H1 (cell line): ENCODE data around the gene NEO1.

Source experiments
- BRCA1 ChIP-seq: IDR thresholded peaks from 2 replicates; pipeline ENCODE4 v1.6.1; 2012; ENCODE audit warnings: low read depth, low read length, improper control_type of control experiment
- CEBPB ChIP-seq: IDR thresholded peaks from 2 replicates; pipeline ENCODE4 v1.6.1; 2012; ENCODE audit warnings: low read depth, low read length
- CHD1 ChIP-seq: IDR thresholded peaks from 2 replicates; pipeline ENCODE4 v1.6.1; 2012; ENCODE audit warnings: low read depth, low read length, improper control_type of control experiment
- EZH2 ChIP-seq: fragments of 200-600 bp; sonication (generic); IDR thresholded peaks from 2 replicates; pipeline ENCODE4 v1.7.1; 2012; ENCODE audit warnings: low read depth, mild to moderate bottlenecking, moderate library complexity, low read length, inconsistent platforms; ENCODE audit not compliant: severe bottlenecking
- POLR2AphosphoS5 ChIP-seq: IDR thresholded peaks from 2 replicates; pipeline ENCODE4 v1.6.1; 2011; ENCODE audit warnings: low read depth, low read length
- SIN3A ChIP-seq, 2 experiments: IDR thresholded peaks in 1 of 2; conservative IDR thresholded peaks in 1 of 2; 2 replicates each; pipeline ENCODE4 v1.6.1; 2011 to 2012; ENCODE audit warnings: low read length in 2 of 2, improper control_type of control experiment in 1 of 2, low read depth in 1 of 2, mild to moderate bottlenecking in 1 of 2
- SP1 ChIP-seq: IDR thresholded peaks from 2 replicates; pipeline ENCODE4 v1.6.1; 2011; ENCODE audit warnings: low read depth, low read length
- SRF ChIP-seq: IDR thresholded peaks from 2 replicates; pipeline ENCODE4 v1.6.1; 2011; ENCODE audit warnings: mild to moderate bottlenecking, low read depth, low read length, moderate library complexity
- SUZ12 ChIP-seq: fragments of 200-600 bp; sonication (generic); IDR thresholded peaks from 2 replicates; pipeline ENCODE4 v1.6.1; 2012; ENCODE audit warnings: mild to moderate bottlenecking, inconsistent platforms, low read length, moderate library complexity, mixed read lengths
- TAF1 ChIP-seq: IDR thresholded peaks from 2 replicates; pipeline ENCODE4 v1.6.1; 2011; ENCODE audit warnings: mild to moderate bottlenecking, low read depth, low read length
- TF ChIP-seq, protein P1 (sequence below), 3 experiments: IDR thresholded peaks; 1 replicate in 2 of 3; 2 replicates in 1 of 3; pipeline versions ENCODE4 v1.5.1 to v1.6.1; 2011; ENCODE audit warnings: low read length in 3 of 3, mild to moderate bottlenecking in 3 of 3, inconsistent platforms in 2 of 3, low read depth in 1 of 3, moderate library complexity in 1 of 3; ENCODE audit not compliant: insufficient read depth in 1 of 3; ENCODE audit errors: control extremely low read depth in 1 of 3
- TF ChIP-seq, protein P2 (sequence below): IDR thresholded peaks from 2 replicates; pipeline ENCODE4 v1.6.1; 2012; ENCODE audit warnings: inconsistent platforms
- TF ChIP-seq, protein P3 (sequence below): fragments of 300-600 bp; sonication (generic); IDR thresholded peaks from 2 replicates; pipeline ENCODE4 v1.7.1; 2012; ENCODE audit warnings: low read length, moderate library complexity, mild to moderate bottlenecking, inconsistent platforms; ENCODE audit not compliant: insufficient replicate concordance

DNA sequence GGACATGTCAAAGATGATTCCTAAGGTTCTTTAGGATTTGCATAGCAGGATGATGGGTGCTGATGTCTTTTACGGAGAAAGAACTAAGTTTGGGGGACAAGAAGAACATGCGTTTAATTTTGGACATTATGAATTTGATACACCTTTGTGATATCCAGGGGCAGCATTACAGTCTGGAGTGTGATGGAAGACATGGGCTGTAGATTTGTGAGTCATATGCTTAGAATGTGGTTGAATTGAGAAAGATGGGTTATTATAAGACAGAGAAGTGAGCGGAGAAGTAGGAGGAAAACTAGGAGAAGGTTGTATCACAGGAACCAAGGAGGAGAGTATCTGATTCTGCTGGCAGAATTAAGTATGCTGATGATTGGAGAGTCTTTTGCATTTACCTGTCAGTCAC, 20.6 kb downstream of the NEO1 start:
- TF ChIP-seq, protein P1, sequence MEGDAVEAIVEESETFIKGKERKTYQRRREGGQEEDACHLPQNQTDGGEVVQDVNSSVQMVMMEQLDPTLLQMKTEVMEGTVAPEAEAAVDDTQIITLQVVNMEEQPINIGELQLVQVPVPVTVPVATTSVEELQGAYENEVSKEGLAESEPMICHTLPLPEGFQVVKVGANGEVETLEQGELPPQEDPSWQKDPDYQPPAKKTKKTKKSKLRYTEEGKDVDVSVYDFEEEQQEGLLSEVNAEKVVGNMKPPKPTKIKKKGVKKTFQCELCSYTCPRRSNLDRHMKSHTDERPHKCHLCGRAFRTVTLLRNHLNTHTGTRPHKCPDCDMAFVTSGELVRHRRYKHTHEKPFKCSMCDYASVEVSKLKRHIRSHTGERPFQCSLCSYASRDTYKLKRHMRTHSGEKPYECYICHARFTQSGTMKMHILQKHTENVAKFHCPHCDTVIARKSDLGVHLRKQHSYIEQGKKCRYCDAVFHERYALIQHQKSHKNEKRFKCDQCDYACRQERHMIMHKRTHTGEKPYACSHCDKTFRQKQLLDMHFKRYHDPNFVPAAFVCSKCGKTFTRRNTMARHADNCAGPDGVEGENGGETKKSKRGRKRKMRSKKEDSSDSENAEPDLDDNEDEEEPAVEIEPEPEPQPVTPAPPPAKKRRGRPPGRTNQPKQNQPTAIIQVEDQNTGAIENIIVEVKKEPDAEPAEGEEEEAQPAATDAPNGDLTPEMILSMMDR (IDR thresholded peaks at IDR 0.05; ENCODE audit: control extremely low read depth in 1 of 3, insufficient read depth in 1 of 3, low read depth in 1 of 3, low read length in 3 of 3), result no peak
- TF ChIP-seq, protein P2, sequence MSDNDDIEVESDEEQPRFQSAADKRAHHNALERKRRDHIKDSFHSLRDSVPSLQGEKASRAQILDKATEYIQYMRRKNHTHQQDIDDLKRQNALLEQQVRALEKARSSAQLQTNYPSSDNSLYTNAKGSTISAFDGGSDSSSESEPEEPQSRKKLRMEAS, result no peak
- TF ChIP-seq CEBPB (no peak), BRCA1 (no peak), SUZ12 (no peak), SIN3A (conservative IDR thresholded peaks at IDR 0.05 in 1 of 2, IDR thresholded peaks at IDR 0.05 in 1 of 2; ENCODE audit: low read depth in 1 of 2, low read length in 2 of 2) (no peak), SP1 (no peak), CHD1 (no peak), POLR2AphosphoS5 (no peak), SRF (no peak), EZH2 (no peak), TAF1 (no peak)
- TF ChIP-seq, protein P3, sequence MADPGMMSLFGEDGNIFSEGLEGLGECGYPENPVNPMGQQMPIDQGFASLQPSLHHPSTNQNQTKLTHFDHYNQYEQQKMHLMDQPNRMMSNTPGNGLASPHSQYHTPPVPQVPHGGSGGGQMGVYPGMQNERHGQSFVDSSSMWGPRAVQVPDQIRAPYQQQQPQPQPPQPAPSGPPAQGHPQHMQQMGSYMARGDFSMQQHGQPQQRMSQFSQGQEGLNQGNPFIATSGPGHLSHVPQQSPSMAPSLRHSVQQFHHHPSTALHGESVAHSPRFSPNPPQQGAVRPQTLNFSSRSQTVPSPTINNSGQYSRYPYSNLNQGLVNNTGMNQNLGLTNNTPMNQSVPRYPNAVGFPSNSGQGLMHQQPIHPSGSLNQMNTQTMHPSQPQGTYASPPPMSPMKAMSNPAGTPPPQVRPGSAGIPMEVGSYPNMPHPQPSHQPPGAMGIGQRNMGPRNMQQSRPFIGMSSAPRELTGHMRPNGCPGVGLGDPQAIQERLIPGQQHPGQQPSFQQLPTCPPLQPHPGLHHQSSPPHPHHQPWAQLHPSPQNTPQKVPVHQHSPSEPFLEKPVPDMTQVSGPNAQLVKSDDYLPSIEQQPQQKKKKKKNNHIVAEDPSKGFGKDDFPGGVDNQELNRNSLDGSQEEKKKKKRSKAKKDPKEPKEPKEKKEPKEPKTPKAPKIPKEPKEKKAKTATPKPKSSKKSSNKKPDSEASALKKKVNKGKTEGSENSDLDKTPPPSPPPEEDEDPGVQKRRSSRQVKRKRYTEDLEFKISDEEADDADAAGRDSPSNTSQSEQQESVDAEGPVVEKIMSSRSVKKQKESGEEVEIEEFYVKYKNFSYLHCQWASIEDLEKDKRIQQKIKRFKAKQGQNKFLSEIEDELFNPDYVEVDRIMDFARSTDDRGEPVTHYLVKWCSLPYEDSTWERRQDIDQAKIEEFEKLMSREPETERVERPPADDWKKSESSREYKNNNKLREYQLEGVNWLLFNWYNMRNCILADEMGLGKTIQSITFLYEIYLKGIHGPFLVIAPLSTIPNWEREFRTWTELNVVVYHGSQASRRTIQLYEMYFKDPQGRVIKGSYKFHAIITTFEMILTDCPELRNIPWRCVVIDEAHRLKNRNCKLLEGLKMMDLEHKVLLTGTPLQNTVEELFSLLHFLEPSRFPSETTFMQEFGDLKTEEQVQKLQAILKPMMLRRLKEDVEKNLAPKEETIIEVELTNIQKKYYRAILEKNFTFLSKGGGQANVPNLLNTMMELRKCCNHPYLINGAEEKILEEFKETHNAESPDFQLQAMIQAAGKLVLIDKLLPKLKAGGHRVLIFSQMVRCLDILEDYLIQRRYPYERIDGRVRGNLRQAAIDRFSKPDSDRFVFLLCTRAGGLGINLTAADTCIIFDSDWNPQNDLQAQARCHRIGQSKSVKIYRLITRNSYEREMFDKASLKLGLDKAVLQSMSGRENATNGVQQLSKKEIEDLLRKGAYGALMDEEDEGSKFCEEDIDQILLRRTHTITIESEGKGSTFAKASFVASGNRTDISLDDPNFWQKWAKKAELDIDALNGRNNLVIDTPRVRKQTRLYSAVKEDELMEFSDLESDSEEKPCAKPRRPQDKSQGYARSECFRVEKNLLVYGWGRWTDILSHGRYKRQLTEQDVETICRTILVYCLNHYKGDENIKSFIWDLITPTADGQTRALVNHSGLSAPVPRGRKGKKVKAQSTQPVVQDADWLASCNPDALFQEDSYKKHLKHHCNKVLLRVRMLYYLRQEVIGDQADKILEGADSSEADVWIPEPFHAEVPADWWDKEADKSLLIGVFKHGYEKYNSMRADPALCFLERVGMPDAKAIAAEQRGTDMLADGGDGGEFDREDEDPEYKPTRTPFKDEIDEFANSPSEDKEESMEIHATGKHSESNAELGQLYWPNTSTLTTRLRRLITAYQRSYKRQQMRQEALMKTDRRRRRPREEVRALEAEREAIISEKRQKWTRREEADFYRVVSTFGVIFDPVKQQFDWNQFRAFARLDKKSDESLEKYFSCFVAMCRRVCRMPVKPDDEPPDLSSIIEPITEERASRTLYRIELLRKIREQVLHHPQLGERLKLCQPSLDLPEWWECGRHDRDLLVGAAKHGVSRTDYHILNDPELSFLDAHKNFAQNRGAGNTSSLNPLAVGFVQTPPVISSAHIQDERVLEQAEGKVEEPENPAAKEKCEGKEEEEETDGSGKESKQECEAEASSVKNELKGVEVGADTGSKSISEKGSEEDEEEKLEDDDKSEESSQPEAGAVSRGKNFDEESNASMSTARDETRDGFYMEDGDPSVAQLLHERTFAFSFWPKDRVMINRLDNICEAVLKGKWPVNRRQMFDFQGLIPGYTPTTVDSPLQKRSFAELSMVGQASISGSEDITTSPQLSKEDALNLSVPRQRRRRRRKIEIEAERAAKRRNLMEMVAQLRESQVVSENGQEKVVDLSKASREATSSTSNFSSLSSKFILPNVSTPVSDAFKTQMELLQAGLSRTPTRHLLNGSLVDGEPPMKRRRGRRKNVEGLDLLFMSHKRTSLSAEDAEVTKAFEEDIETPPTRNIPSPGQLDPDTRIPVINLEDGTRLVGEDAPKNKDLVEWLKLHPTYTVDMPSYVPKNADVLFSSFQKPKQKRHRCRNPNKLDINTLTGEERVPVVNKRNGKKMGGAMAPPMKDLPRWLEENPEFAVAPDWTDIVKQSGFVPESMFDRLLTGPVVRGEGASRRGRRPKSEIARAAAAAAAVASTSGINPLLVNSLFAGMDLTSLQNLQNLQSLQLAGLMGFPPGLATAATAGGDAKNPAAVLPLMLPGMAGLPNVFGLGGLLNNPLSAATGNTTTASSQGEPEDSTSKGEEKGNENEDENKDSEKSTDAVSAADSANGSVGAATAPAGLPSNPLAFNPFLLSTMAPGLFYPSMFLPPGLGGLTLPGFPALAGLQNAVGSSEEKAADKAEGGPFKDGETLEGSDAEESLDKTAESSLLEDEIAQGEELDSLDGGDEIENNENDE, result no peak
